KMS-11 (cell line): ENCODE measurements around the gene S1PR2.
A peak's percentile ranks its signal among the peaks of the same experiment; 100 is the strongest.
"Not testable (repeated sequence)": the region's sequence is repeated elsewhere in the genome, so short reads cannot be mapped to it uniquely, and the experiment has no call there.

Experiments used
- H2AFZ ChIP-seq: fragments of 200-600 bp; sonication (generic); 2 replicates; pipeline ENCODE4 v1.6.1; 2016; ENCODE audit warnings: antibody characterized with exemption, mixed run types, low read depth
- H3K27ac ChIP-seq: fragments of 200-600 bp; sonication (generic); 2 replicates; pipeline ENCODE4 v1.6.1; 2016; ENCODE audit warnings: mild to moderate bottlenecking, mixed run types
- H3K27me3 ChIP-seq: fragments of 200-600 bp; sonication (generic); 2 replicates; pipeline ENCODE4 v1.6.1; 2017; ENCODE audit warnings: mild to moderate bottlenecking, low read depth, mixed run types, moderate library complexity; ENCODE audit not compliant: insufficient read depth
- H3K36me3 ChIP-seq: fragments of 200-600 bp; sonication (generic); 2 replicates; pipeline ENCODE4 v1.6.1; 2017; ENCODE audit warnings: mild to moderate bottlenecking, mixed run types; ENCODE audit not compliant: insufficient read depth
- H3K4me1 ChIP-seq: fragments of 200-600 bp; sonication (generic); 2 replicates; pipeline ENCODE4 v1.6.1; 2016; ENCODE audit warnings: mild to moderate bottlenecking, low read depth, mixed run types; ENCODE audit not compliant: poor library complexity, severe bottlenecking
- H3K4me2 ChIP-seq: fragments of 200-600 bp; sonication (generic); 2 replicates; pipeline ENCODE4 v1.7.0; 2016; ENCODE audit warnings: mild to moderate bottlenecking, mixed run types
- H3K4me3 ChIP-seq: fragments of 200-600 bp; sonication (generic); IDR thresholded peaks from 2 replicates; pipeline ENCODE4 v1.6.1; 2017; ENCODE audit warnings: low read depth, low read length, mixed read lengths; ENCODE audit not compliant: insufficient read depth
- H3K79me2 ChIP-seq: fragments of 200-600 bp; sonication (generic); 2 replicates; pipeline ENCODE4 v1.6.1; 2016; ENCODE audit warnings: low read depth, mixed run types; ENCODE audit not compliant: insufficient read depth
- H3K9ac ChIP-seq: fragments of 200-600 bp; sonication (generic); 2 replicates; pipeline ENCODE4 v1.6.1; 2016; ENCODE audit warnings: mild to moderate bottlenecking, mixed run types
- H4K20me1 ChIP-seq: fragments of 200-600 bp; sonication (generic); 2 replicates; pipeline ENCODE4 v1.6.1; 2016; ENCODE audit warnings: mild to moderate bottlenecking, mixed run types; ENCODE audit not compliant: insufficient read depth
- TF ChIP-seq, protein P1 (sequence below): fragments of 200-600 bp; sonication (generic); conservative IDR thresholded peaks from 2 replicates; pipeline ENCODE4 v1.6.1; 2017; ENCODE audit warnings: low read depth, mild to moderate bottlenecking, antibody characterized with exemption, low read length, moderate library complexity, mixed read lengths

The S1PR2 gene

DNA sequence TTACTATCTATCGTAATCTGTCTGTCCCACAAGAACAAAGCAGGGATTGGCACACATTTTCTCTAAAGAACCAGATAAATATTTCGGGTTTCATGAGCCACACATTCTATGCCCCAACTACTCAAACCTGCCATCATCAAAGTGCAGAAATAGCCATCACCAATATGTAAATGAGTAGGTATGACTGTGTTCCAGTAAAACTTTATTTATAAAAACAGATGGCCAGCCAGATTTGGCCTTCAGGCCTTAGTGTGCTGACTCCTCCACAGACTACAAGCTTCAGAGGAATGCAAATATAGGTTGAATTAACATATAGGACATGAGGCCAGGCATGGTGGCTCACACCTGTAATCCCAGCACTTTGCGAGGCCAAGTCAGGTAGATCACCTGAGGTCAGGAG lies 27.4 kb downstream of the S1PR2 start:
- H3K36me3 ChIP-seq = no peaks in the 10 kb centered on the region
- no peak overlapping the region for H3K9ac ChIP-seq
- peak overlapping the region; percentile 92 for H3K27ac ChIP-seq
- TF ChIP-seq, protein P1, sequence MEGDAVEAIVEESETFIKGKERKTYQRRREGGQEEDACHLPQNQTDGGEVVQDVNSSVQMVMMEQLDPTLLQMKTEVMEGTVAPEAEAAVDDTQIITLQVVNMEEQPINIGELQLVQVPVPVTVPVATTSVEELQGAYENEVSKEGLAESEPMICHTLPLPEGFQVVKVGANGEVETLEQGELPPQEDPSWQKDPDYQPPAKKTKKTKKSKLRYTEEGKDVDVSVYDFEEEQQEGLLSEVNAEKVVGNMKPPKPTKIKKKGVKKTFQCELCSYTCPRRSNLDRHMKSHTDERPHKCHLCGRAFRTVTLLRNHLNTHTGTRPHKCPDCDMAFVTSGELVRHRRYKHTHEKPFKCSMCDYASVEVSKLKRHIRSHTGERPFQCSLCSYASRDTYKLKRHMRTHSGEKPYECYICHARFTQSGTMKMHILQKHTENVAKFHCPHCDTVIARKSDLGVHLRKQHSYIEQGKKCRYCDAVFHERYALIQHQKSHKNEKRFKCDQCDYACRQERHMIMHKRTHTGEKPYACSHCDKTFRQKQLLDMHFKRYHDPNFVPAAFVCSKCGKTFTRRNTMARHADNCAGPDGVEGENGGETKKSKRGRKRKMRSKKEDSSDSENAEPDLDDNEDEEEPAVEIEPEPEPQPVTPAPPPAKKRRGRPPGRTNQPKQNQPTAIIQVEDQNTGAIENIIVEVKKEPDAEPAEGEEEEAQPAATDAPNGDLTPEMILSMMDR = no peak
- H3K79me2 ChIP-seq = no peaks in the 10 kb centered on the region
- no peak overlapping the region for H2AFZ ChIP-seq
- H3K4me2 ChIP-seq = peak overlapping the region; percentile 95
- H3K4me3 ChIP-seq = no peak overlapping the region
- no peaks in the 10 kb centered on the region for H3K27me3 ChIP-seq
- peaks cover 79% of the 10 kb centered on the region for H3K4me1 ChIP-seq
- no peaks in the 10 kb centered on the region for H4K20me1 ChIP-seq

DNA sequence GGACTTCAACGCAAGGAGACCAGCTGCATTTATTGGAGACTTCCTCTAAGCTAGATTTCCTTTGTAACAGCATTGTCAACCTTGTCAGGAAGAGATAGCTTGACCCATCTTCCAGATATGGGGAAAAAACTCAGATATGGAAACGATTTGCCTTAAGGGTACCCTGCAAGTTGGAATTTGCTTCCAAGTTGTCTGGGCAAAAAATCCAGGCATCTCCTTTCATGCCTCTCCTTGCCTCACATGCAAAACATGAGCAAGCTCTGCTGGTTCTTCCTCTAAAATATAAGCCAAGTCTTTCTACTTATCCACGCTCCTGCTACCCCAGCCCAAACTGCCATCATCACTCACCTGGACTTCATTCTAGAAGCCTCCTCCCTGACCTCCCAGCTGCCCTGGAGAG lies 30.0 kb downstream of the S1PR2 start:
- H4K20me1 ChIP-seq = no peaks in the 10 kb centered on the region
- H3K4me1 ChIP-seq = peaks cover 85% of the 10 kb centered on the region
- H3K79me2 ChIP-seq = no peaks in the 10 kb centered on the region
- H3K27ac ChIP-seq = no peak overlapping the region
- no peak overlapping the region for H3K4me2 ChIP-seq
- H3K27me3 ChIP-seq = no peaks in the 10 kb centered on the region
- no peaks in the 10 kb centered on the region for H3K36me3 ChIP-seq
- H2AFZ ChIP-seq = no peak overlapping the region
- H3K4me3 ChIP-seq = no peak overlapping the region
- H3K9ac ChIP-seq = no peak overlapping the region
- TF ChIP-seq, protein P1 = no peak

DNA sequence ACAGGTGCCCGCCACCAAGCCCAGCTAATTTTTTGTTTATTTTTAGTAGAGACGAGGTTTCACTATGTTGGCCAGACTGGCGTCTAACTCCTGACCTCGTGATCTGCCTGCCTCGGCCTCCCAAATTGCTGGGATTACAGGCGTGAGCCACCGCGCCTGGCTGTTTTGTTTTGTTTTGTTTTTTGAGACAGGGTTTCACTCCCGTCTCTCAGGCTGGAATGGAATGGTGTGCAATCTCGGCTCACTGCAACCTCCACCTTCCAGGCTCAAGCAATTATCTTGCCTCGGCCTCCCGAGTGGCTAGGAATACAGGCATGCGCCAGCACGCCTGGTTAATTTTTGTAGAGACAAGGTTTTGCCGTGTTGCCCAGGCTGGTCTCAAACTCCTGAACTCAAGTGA lies 31.0 kb downstream of the S1PR2 start:
- not testable (repeated sequence) for H2AFZ ChIP-seq, H4K20me1 ChIP-seq, H3K27ac ChIP-seq, H3K4me2 ChIP-seq, H3K9ac ChIP-seq, H3K79me2 ChIP-seq, H3K27me3 ChIP-seq, H3K36me3 ChIP-seq, H3K4me3 ChIP-seq
- peaks cover 81% of the 10 kb centered on the region for H3K4me1 ChIP-seq

DNA sequence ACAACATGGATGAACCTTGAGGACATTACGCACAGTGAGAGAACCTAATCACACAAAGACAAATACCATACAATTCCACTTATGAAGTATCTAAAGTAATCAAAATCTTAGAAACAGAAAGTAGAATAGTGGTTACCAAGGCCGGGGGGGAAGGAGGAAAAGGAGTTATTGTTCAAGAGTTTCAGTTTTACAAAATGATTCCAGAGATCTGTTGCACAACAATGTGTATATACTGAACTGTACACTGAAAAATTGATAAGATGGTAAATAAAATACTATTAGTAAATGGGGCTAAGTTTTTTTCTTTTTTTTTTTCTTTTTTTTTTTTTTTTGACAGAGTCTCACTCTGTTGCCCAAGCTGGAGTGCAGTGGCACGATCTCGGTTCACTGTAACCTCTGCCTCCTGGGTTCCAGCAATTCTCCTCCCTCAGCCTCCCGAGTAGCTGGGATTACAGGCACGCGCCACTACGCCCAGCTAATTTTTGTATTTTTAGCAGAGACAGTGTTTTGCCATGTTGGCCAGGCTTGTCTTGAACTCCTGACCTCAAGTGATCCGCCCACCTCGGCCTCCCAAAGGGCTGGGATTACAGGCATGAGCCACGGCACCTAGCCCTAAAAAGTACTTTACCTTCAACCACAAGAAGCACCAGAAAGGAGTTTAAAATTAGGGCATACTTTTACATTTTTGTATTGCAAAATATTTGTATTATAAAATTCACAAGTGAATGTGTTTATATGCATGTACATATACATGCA lies 32.1 kb downstream of the S1PR2 start:
- H3K4me3 ChIP-seq, H2AFZ ChIP-seq: not testable (repeated sequence)

DNA sequence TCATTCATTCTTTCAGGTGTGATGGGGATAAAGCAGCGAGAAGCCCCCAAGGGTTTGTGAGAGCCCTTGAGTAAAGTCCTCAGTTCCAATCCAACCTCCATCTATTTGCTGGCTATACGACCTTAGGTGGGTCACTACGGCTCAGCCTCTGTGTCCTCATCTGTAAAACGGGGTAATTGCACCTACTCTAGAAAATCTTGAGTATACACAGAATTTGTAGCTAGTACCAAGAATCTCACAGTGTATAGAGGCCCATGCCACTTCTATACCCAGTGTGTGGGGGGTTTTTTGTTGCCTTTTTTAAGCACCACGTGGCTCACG lies 36.0 kb downstream of the S1PR2 start:
- Histone ChIP-seq H3K27ac (no peak overlapping the region), H3K4me1 (peaks cover 69% of the 10 kb centered on the region), H3K9ac (no peak overlapping the region; the same call in 1 of the 2 replicates), H3K36me3 (no peaks in the 10 kb centered on the region), H3K4me2 (peak overlapping the region; percentile 69), H4K20me1 (peaks cover 7% of the 10 kb centered on the region; the same call in 1 of the 2 replicates), H3K27me3 (no peaks in the 10 kb centered on the region), H3K79me2 (peaks cover 44% of the 10 kb centered on the region), H2AFZ (peak overlapping the region; percentile 80; the same call in 1 of the 2 replicates), H3K4me3 (no peak overlapping the region)
- TF ChIP-seq, protein P1 = no peak

More for the DNA sequence above, 32.1 kb downstream of the S1PR2 start:
- H4K20me1 ChIP-seq, H3K27me3 ChIP-seq, H3K79me2 ChIP-seq, H3K36me3 ChIP-seq: not testable (repeated sequence)
- H3K27ac ChIP-seq = peak overlapping the region; percentile 66
- H3K9ac ChIP-seq = peak overlapping the region; percentile 14; the same call in 1 of the 2 replicates
- peak overlapping the region; percentile 53 for H3K4me2 ChIP-seq
- peaks cover 72% of the 10 kb centered on the region for H3K4me1 ChIP-seq
